Heart left ventricle (tissue), 13 donors: ENCODE measurements around the gene ARL6IP1.

Source experiments
- CTCF ChIP-seq, 12 donors: fragments of 200-600 bp; sonication (generic) in 4 of 12; IDR thresholded peaks; one replicate each; pipeline versions ENCODE4 v1.5.0 to v1.8.0; 2018 to 2022; ENCODE audit warnings: antibody characterized with exemption in 12 of 12, mild to moderate bottlenecking in 5 of 12
- POLR2A ChIP-seq, 2 donors: fragments of 450-650 bp; IDR thresholded peaks; one replicate each; pipeline ENCODE4 v1.6.1; 2017; ENCODE audit warnings: antibody characterized with exemption in 2 of 2, mild to moderate bottlenecking in 2 of 2, moderate library complexity in 2 of 2
- donor health status: ischemic (EF 13 %, LVEDD 7.1; RV severe dilation, severe dysfunction).
- donor health status: DM: no; HTN: yes; CAD: no.
- donor health status: DM: no; HTN: no; CAD: no.
- donor health status: ischemic (EF 25% LVEDD 6.9; RV normal size, moderate dysfunction).
- donor health status: ischemic (EF 25% LVEDD 5.7; RV mildly dilated, moderate dysfunction).
- donor health status: ischemic (EF 35%, LVEDD 5.7; RV mildly dilated, moderate dysfunction).
- donor health status: nonischemic (EF 11% LVEDD 7.7; RV severe dilation, severe dysfunction).
- donor health status: DM: yes; HTN: yes; CAD: no.
- donor health status: PGD.
- donor health status: ischemic (EF 29% LVEDD 5.4; RV normal size, mild dysfunction).
- donor health status: nonischemic (EF 23%, LVEDD 6.1; RV moderate dilation, normal function).

- TF ChIP-seq CTCF (IDR thresholded peaks at IDR 0.05) = no peak
- TF ChIP-seq POLR2A (IDR thresholded peaks at IDR 0.05) = no peak
Observed at GRCh38 chr16:18842565-18842964, 41.2 kb upstream of the ARL6IP1 start.
